HG03175 (cell line): ENCODE data around the gene STC2.

Source experiments
- ATAC-seq: cut with Tn5 transposase; IDR thresholded peaks from one replicate; pipeline ENCODE4 v1.9.1; 2021; ENCODE audit warnings: mild to moderate bottlenecking, moderate library complexity; ENCODE audit not compliant: unreplicated experiment

STC2 gene

DNA sequence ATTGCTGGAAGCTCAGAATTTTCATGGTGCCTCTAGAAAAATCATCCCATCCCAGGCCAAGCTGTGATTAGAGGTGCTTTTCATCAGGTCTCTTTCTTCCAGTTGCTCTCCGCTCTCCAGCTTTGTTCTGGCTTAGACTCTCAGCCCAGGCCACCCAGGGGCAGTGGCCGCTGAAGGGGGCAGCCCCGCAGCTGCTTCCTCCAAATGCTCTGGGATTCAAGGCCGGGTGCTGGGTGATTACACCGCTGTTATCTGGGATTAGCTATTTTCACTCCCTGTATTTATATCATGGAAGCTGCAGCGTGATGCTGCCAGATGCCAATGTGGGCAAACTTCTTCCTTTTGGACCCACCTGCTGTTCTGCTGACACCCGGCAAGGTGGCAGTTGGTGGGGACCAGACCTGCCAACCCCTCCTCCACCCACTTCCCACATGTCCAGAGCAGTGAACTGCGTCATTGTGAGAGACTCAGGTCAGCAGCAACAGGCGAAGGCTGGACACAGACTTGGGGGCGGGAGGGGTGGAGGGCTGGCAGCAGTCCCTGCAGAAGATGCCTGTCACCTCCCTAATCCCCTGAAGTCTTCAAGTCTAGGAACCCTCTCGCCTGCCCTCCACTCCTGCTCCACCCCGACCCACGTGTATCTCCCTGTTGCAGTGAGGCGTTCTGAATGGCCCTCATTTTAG lies 59.3 kb downstream of the STC2 start:
- ATAC-seq = no peak

DNA sequence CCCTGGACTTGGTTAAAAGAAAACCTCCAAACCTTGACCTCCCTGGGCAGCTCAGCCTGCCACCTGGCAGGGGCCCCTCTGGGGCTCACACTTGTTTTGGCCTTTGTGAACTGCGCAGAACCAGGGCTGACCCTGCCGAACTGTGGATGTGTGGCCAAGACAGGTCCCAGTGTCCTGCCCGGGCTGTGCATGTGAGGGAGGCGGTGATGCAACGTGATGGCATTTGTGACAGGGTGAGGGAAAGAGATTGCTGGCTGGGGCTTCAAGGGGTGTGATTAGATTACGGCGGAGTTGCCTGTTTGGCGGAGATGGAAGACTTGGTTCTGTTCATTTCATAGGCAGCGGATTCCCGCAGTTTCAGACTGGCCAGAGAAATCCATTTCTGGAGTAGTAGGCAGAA lies 62.8 kb downstream of the STC2 start:
- no peak for ATAC-seq
